Progenitor cell of endocrine pancreas (in vitro differentiated cells): ENCODE data around the gene ZDHHC1. TPM values are rescaled to one million over a fixed set of nuclear protein-coding genes. Genes with fewer than 3 reads are reported as not detected.
"Not testable (repeated sequence)": the region's sequence is repeated elsewhere in the genome, so short reads cannot be mapped to it uniquely, and the experiment has no call there.

ENCODE experiments used
- DNase-seq: peaks from one replicate; pipeline ENCODE4 v3.0.0; 2021; ENCODE audit warnings: low spot score; ENCODE audit not compliant: unreplicated experiment
- H3K27ac Mint-ChIP-seq: 2 replicates; pipeline ENCODE4 v1.8.0; 2021; ENCODE audit warnings: mild to moderate bottlenecking, moderate library complexity, mixed read lengths
- H3K27me3 Mint-ChIP-seq: 2 replicates; pipeline ENCODE4 v1.8.0; 2021; ENCODE audit warnings: mixed read lengths
- H3K36me3 Mint-ChIP-seq: 2 replicates; pipeline ENCODE4 v1.8.0; 2022; ENCODE audit warnings: mixed read lengths; ENCODE audit not compliant: insufficient read depth
- H3K4me1 Mint-ChIP-seq: 2 replicates; pipeline ENCODE4 v1.8.0; 2021; ENCODE audit warnings: low read depth, mixed read lengths
- H3K4me3 Mint-ChIP-seq: 2 replicates; pipeline ENCODE4 v1.8.0; 2021; ENCODE audit warnings: low read depth, mild to moderate bottlenecking, moderate library complexity, mixed read lengths
- H3K9me3 Mint-ChIP-seq: 2 replicates; pipeline ENCODE4 v1.8.0; 2021; ENCODE audit warnings: low read depth, mixed read lengths
- total RNA-seq: library from RNA; stranded (reverse); gene quantifications from 2 replicates; pipeline ENCODE4 v1.2.1, GENCODE V29; 2021
- TF ChIP-seq, protein P1 (sequence below): fragments of 200-600 bp; sonication (generic); IDR thresholded peaks from one replicate; pipeline ENCODE4 v1.5.0; 2021; ENCODE audit warnings: antibody characterized with exemption, mild to moderate bottlenecking; ENCODE audit not compliant: unreplicated experiment

The ZDHHC1 gene
- total RNA-seq, 1 donor from 2014 or later, result 16.5 TPM

DNA sequence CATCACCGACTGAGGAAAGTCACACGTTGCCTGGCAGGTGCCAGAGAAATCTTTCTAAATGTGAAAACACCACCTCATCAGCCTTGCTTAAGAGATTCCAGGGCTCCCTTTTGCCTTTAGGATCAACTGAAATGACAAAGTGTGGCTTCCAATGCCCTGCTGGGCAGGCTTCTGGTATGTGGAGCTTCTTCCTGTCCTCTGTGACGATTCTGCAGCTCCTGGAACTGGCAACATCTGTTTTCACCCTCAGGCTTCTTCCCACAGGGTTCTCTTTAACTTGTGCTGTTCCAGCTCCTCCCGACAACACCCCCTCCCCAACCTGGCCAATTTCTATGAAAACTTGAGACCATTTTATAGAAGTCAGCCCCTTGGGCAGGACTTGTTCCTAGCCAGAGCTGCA lies 4.8 kb upstream of the ZDHHC1 start:
- H3K36me3 Mint-ChIP-seq, result no peaks in the 10 kb centered on the region
- H3K4me3 Mint-ChIP-seq, result no peak overlapping the region
- H3K27ac Mint-ChIP-seq, result no peak overlapping the region
- H3K9me3 Mint-ChIP-seq, result no peaks in the 10 kb centered on the region
- H3K4me1 Mint-ChIP-seq, result peaks cover 14% of the 10 kb centered on the region
- TF ChIP-seq, protein P1, sequence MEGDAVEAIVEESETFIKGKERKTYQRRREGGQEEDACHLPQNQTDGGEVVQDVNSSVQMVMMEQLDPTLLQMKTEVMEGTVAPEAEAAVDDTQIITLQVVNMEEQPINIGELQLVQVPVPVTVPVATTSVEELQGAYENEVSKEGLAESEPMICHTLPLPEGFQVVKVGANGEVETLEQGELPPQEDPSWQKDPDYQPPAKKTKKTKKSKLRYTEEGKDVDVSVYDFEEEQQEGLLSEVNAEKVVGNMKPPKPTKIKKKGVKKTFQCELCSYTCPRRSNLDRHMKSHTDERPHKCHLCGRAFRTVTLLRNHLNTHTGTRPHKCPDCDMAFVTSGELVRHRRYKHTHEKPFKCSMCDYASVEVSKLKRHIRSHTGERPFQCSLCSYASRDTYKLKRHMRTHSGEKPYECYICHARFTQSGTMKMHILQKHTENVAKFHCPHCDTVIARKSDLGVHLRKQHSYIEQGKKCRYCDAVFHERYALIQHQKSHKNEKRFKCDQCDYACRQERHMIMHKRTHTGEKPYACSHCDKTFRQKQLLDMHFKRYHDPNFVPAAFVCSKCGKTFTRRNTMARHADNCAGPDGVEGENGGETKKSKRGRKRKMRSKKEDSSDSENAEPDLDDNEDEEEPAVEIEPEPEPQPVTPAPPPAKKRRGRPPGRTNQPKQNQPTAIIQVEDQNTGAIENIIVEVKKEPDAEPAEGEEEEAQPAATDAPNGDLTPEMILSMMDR, result no peak
- H3K27me3 Mint-ChIP-seq, result peaks cover 40% of the 10 kb centered on the region
- no peak for DNase-seq

DNA sequence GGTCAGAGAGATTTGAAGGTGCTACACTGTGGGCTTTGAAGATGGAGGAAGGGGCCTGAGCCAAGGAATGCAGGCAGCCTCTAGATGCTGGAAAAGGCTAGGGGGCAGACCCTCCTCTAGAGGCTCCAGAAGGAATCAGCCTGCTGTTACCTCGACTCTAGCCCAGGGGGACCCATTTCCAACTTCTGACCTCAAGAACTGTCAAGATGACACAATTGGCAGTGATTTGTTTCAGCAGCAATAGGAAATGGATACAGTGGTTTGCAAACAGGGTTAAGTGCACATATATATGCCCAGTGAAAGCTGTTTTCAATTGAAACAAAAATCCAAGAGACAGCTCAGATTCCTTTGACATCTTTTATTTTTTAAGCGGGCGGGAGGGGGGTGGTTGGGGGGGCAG lies 3.7 kb upstream of the ZDHHC1 start:
- Mint-ChIP-seq H3K27ac (no peak overlapping the region), H3K9me3 (no peaks in the 10 kb centered on the region), H3K36me3 (no peaks in the 10 kb centered on the region), H3K4me1 (peaks cover 14% of the 10 kb centered on the region), H3K4me3 (no peak overlapping the region), H3K27me3 (peaks cover 32% of the 10 kb centered on the region)
- DNase-seq, result no peak
- TF ChIP-seq, protein P1, result no peak

DNA sequence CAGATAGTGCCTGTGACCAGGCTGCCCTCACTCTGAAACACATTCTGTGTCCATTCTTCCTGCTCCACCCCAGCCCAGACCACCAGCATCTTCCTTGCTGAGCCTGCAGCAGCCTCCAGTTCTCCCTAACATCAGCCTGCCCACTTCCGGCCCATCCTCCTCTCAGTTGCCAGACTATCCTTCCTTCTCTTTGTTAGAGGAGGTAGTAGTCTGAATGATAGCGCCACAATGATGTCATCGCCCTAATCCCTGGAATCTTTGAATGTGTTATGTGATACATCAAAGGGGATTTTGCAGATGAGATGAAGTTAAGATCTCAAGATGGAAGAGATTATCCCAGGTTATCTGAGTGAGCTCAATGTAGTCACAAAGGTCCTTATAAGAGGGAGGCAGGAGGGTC lies 3.2 kb upstream of the ZDHHC1 start:
- Mint-ChIP-seq H3K27me3 (peaks cover 31% of the 10 kb centered on the region), H3K36me3 (no peaks in the 10 kb centered on the region), H3K4me1 (peaks cover 11% of the 10 kb centered on the region), H3K27ac (no peak overlapping the region), H3K9me3 (no peaks in the 10 kb centered on the region), H3K4me3 (no peak overlapping the region)
- TF ChIP-seq, protein P1, result no peak
- no peak for DNase-seq

DNA sequence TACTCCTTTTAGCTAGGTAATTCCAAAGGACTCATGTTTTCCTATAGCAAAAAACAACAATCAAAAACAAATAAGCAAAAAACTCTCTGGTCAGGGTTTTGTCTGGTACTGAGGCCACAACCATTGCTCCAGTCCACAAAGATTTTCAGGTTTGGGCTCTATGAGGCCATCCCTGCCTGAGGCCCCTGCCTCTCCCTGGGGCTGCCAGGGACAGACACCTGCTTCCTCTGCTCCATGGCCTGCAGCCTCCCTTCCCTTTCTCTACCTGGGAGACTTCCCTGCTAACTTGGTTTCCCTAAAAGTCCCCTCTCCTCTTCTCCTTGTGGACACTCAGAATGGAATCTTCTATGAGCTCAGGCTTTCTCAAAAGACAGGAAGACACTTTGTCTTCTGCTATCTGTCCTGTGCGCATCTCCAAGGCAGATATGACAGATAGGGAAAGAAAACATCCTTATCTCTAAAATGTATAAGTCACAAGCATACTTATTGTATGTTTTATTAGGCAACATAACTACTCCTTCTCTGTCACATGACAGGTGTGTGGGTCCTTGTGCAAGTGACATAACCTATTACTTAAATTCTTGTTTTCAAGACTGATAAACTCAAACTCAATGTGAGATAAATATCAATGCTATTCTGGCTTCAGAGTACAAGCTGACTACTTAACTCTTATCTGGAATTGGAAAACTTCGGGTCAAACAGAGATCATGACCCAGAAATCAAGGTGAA lies 1.2 kb upstream of the ZDHHC1 start:
- Mint-ChIP-seq H3K4me3 (peak overlapping the region; percentile 45), H3K27ac (no peak overlapping the region), H3K4me1 (peaks cover 5% of the 10 kb centered on the region), H3K36me3 (peaks cover 2% of the 10 kb centered on the region), H3K9me3 (no peaks in the 10 kb centered on the region), H3K27me3 (peaks cover 17% of the 10 kb centered on the region)
- no peak for DNase-seq
- TF ChIP-seq, protein P1, result no peak

GRCh38 chr16:67415421-67415820 lies 856 bp downstream of the ZDHHC1 start:
- DNase-seq, H3K9me3 Mint-ChIP-seq, H3K4me1 Mint-ChIP-seq, H3K36me3 Mint-ChIP-seq: not testable (repeated sequence)
- peak overlapping the region; percentile 76 for H3K4me3 Mint-ChIP-seq
- peaks cover 15% of the 10 kb centered on the region for H3K27me3 Mint-ChIP-seq
- H3K27ac Mint-ChIP-seq, result peak overlapping the region; percentile 53
